GM23338 (cell line): Measurements from ENCODE around the gene TBC1D12. TPM values are rescaled to one million over a fixed set of nuclear protein-coding genes. Genes with fewer than 3 reads are reported as not detected.

Experiments
- ATAC-seq: fragments of 200-7000 bp; cut with Tn5 transposase; 3 replicates; pipeline ENCODE4 v1.9.1; 2020
- DNase-seq: peaks from one replicate; pipeline ENCODE4 v3.0.0-alpha.2; 2015; ENCODE audit warnings: low spot score
- H2AFZ ChIP-seq: fragments of 200-600 bp; sonication (generic); 2 replicates; pipeline ENCODE4 v1.8.0; 2016; ENCODE audit warnings: antibody characterized with exemption, mild to moderate bottlenecking, moderate library complexity
- H3F3A ChIP-seq: fragments of 200-600 bp; sonication (generic); replicated peaks from 2 replicates; pipeline ENCODE4 v1.8.0; 2017; ENCODE audit warnings: antibody characterized with exemption, mixed run types, low read depth
- H3K27ac ChIP-seq: fragments of 200-600 bp; sonication (generic); 2 replicates; pipeline ENCODE4 v1.6.1; 2016; ENCODE audit warnings: low read depth
- H3K27me3 ChIP-seq: fragments of 200-600 bp; sonication (generic); 2 replicates; pipeline ENCODE4 v1.8.0; 2016; ENCODE audit warnings: mild to moderate bottlenecking, mixed run types, moderate library complexity; ENCODE audit not compliant: insufficient read depth
- H3K36me3 ChIP-seq: fragments of 200-600 bp; sonication (generic); 2 replicates; pipeline ENCODE4 v1.8.0; 2016; ENCODE audit warnings: mild to moderate bottlenecking; ENCODE audit not compliant: insufficient read depth
- H3K4me1 ChIP-seq: fragments of 200-600 bp; sonication (generic); 2 replicates; pipeline ENCODE4 v1.8.0; 2016; ENCODE audit warnings: mild to moderate bottlenecking, moderate library complexity; ENCODE audit not compliant: insufficient read depth
- H3K4me2 ChIP-seq: fragments of 200-600 bp; sonication (generic); 2 replicates; pipeline ENCODE4 v1.7.1; 2017; ENCODE audit warnings: mixed run types
- H3K4me3 ChIP-seq: fragments of 200-600 bp; sonication (generic); 2 replicates; pipeline ENCODE4 v1.6.1; 2016; ENCODE audit warnings: mixed run types
- H3K79me2 ChIP-seq: fragments of 200-600 bp; sonication (generic); replicated peaks from 2 replicates; pipeline ENCODE4 v1.8.0; 2017; ENCODE audit warnings: mild to moderate bottlenecking; ENCODE audit not compliant: insufficient read depth
- H3K9me2 ChIP-seq: fragments of 200-600 bp; sonication (generic); 2 replicates; pipeline ENCODE4 v1.8.0; 2017; ENCODE audit not compliant: insufficient read depth
- H4K20me1 ChIP-seq: fragments of 200-600 bp; sonication (generic); replicated peaks from 2 replicates; pipeline ENCODE4 v1.8.0; 2017; ENCODE audit warnings: mild to moderate bottlenecking; ENCODE audit not compliant: insufficient read depth
- H3K27ac Mint-ChIP-seq: 2 replicates; pipeline ENCODE4 v1.8.0; 2020; ENCODE audit warnings: inconsistent platforms, mild to moderate bottlenecking, moderate library complexity, mixed read lengths
- H3K27me3 Mint-ChIP-seq: 3 replicates; pipeline ENCODE4 v1.8.0; 2022; ENCODE audit warnings: low read depth, mild to moderate bottlenecking, moderate library complexity, mixed read lengths, inconsistent platforms; ENCODE audit not compliant: insufficient read depth, poor library complexity
- H3K36me3 Mint-ChIP-seq: 3 replicates; pipeline ENCODE4 v1.8.0; 2021; ENCODE audit warnings: low read depth, mild to moderate bottlenecking, inconsistent platforms, moderate library complexity, mixed read lengths
- H3K4me1 Mint-ChIP-seq: 3 replicates; pipeline ENCODE4 v1.8.0; 2020; ENCODE audit warnings: mild to moderate bottlenecking, inconsistent platforms, mixed read lengths
- H3K4me3 Mint-ChIP-seq: 3 replicates; pipeline ENCODE4 v1.8.0; 2021; ENCODE audit warnings: moderate library complexity, mild to moderate bottlenecking, inconsistent platforms, mixed read lengths
- H3K9me3 Mint-ChIP-seq: 3 replicates; pipeline ENCODE4 v1.8.0; 2020; ENCODE audit warnings: moderate library complexity, mild to moderate bottlenecking, inconsistent platforms, mixed read lengths
- CTCF ChIP-seq, 2 experiments: fragments of 200-600 bp in 1 of 2; sonication (generic) in 1 of 2; conservative IDR thresholded peaks; 2 replicates each; pipeline versions ENCODE4 v1.5.1 to v1.6.1; 2016 to 2017; ENCODE audit warnings: antibody characterized with exemption in 2 of 2, low read depth in 2 of 2, mild to moderate bottlenecking in 2 of 2, moderate library complexity in 1 of 2
- ETS1 ChIP-seq: IDR thresholded peaks from 2 replicates; pipeline ENCODE4 v1.6.1; 2016; ENCODE audit warnings: antibody characterized with exemption
- NANOG ChIP-seq: IDR thresholded peaks from 2 replicates; pipeline ENCODE4 v1.6.1; 2016; ENCODE audit warnings: antibody characterized with exemption, borderline replicate concordance
- POLR2AphosphoS5 ChIP-seq: IDR thresholded peaks from 2 replicates; pipeline ENCODE4 v1.6.1; 2016; ENCODE audit warnings: antibody characterized with exemption, low read depth
- REST ChIP-seq: IDR thresholded peaks from one replicate; pipeline ENCODE4 v1.6.1; 2018; ENCODE audit warnings: antibody characterized with exemption; ENCODE audit not compliant: unreplicated experiment
- STAT1 ChIP-seq: IDR thresholded peaks from one replicate; pipeline ENCODE4 v1.6.1; 2016; ENCODE audit warnings: antibody characterized with exemption; ENCODE audit not compliant: unreplicated experiment
- ZNF462 ChIP-seq: fragments of 250-450 bp; sonication (Bioruptor Pico); IDR thresholded peaks from 2 replicates; pipeline ENCODE4 v1.5.0; 2020; ENCODE audit warnings: mild to moderate bottlenecking, moderate library complexity
- polyA plus RNA-seq: library from polyadenylated mRNA; unstranded; fragments of >200 nt; fragmentation: Nextera tagmentation; extraction: Ambion mirVana; gene quantifications from 2 replicates; pipeline ENCODE4 v1.2.1, GENCODE V29; 2016
- total RNA-seq: library from RNA; depleted of rRNA; stranded (reverse); fragments of >200 nt; shearing (Covaris generic); gene quantifications from 2 replicates; pipeline ENCODE4 v1.2.3, GENCODE V29; 2014

Gene TBC1D12
- total and polyA plus RNA-seq, 2 experiments from 2014 or later, result 2.3 to 3.6 TPM

GRCh38 chr10:94496646-94497045 lies 94.3 kb downstream of the TBC1D12 start:
- Histone ChIP-seq H3K9me2 (no peaks in the 10 kb centered on the region), H3K36me3 (no peaks in the 10 kb centered on the region), H3K27ac (no peak overlapping the region), H3K4me2 (no peak overlapping the region), H3K79me2 (no peaks in the 10 kb centered on the region), H3F3A (no peaks in the 10 kb centered on the region), H4K20me1 (no peaks in the 10 kb centered on the region), H3K27me3 (no peaks in the 10 kb centered on the region), H3K4me1 (no peaks in the 10 kb centered on the region), H3K4me3 (no peak overlapping the region), H2AFZ (no peak overlapping the region)
- H3K27ac Mint-ChIP-seq, result no peak overlapping the region
- ATAC-seq (no peak), DNase-seq (no peak)
- no peaks in the 10 kb centered on the region for H3K36me3 Mint-ChIP-seq
- no peaks in the 10 kb centered on the region for H3K9me3 Mint-ChIP-seq
- peaks cover 2% of the 10 kb centered on the region for H3K27me3 Mint-ChIP-seq
- no peaks in the 10 kb centered on the region for H3K4me1 Mint-ChIP-seq
- TF ChIP-seq POLR2AphosphoS5, result no peak
- H3K4me3 Mint-ChIP-seq, result no peak overlapping the region

- Histone ChIP-seq H4K20me1 (no peaks in the 10 kb centered on the region), H3K27ac (no peak overlapping the region), H2AFZ (no peak overlapping the region), H3K27me3 (no peaks in the 10 kb centered on the region), H3F3A (no peaks in the 10 kb centered on the region), H3K36me3 (no peaks in the 10 kb centered on the region), H3K4me2 (no peak overlapping the region), H3K4me1 (no peaks in the 10 kb centered on the region), H3K4me3 (no peak overlapping the region), H3K79me2 (no peaks in the 10 kb centered on the region), H3K9me2 (no peaks in the 10 kb centered on the region)
- no peaks in the 10 kb centered on the region for H3K9me3 Mint-ChIP-seq
- DNase-seq (peak; percentile 36), ATAC-seq (no peak)
- H3K27me3 Mint-ChIP-seq, result peaks cover 2% of the 10 kb centered on the region
- H3K4me1 Mint-ChIP-seq, result no peaks in the 10 kb centered on the region
- H3K36me3 Mint-ChIP-seq, result no peaks in the 10 kb centered on the region
- no peak overlapping the region for H3K27ac Mint-ChIP-seq
- no peak for TF ChIP-seq ETS1
- no peak for TF ChIP-seq STAT1
- TF ChIP-seq REST, result no peak
- TF ChIP-seq ZNF462 (CRISPR knock-in tag), result no peak
- no peak for TF ChIP-seq NANOG
- TF ChIP-seq POLR2AphosphoS5, result no peak
- peak; percentile 63 to 72 for TF ChIP-seq CTCF (conservative IDR thresholded peaks at IDR 0.05; ENCODE audit: low read depth in 2 of 2)
- no peak overlapping the region for H3K4me3 Mint-ChIP-seq
Observed at GRCh38 chr10:94500063-94500462, 97.7 kb downstream of the TBC1D12 start.
